OCI-M2 (cell line): ENCODE measurements around the gene LBR.

Experiments used
- DNase-seq: peaks from one replicate; lab custom pipeline; 2025; ENCODE audit not compliant: unreplicated experiment; lab: John Stamatoyannopoulos, UW

The LBR gene

DNA sequence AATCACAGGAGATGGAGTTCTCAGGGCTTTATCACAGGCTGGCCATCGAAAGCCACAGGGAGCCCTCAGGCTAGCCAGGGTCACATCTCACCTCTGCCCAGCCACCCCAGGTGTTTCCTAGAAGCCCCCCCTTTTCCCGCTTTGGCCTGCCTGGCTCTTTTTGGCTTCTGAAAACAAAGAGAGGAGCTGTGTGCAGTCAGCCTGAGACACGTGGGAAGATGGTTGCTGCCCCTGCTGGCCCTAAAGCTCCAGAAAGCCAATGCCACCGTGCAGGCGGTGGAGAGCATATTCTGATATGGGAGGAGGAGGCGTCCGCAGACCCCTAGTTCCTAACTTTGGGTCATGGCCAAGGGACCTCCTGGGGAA is 18.7 kb upstream of the LBR start:
- DNase-seq, result no peak

DNA sequence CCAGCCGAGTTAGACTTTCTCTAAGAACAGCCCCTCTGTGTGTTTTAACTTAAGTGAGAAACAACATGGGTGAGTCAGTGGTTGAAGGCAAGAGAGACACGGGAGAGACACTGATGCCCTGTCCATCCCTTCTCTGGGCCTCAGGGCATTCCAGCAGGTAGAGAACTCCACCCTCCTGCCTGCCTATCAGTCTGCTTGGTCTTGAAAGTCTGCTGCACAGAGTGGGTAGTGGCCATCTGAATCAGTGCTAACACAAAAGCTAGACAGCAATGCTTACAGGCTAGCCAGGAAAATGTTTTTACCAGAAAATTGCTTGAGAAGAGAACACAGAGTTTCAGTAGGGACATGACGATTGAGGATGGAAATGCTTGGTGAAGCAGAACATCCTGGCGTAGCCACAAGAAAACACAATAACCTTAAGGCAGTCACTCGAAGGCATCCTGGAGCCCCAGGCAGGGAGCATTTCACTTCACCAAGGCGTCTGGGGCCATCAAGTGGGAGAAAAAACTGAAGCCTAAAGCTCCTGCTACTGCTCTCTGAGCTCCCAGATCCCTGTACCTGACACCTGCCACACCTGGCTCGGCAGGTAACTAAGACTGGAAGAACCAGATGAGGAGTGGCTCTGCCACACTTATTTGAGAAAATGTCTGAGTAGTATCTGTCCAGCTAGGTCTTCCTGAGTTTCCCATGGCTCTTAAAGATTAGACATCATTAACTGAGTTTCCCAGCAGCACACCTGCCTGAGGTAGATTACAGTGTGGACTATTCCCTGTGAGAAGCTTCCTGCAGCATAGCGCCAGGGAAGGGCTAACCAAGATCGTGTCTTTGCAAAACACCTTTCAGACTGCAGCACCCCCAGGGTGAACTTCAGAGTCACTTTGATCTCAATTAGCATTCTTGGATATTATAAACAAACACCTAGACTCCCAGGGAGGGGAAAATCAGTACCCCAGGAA is 18.1 kb upstream of the LBR start:
- DNase-seq, result no peak

DNA sequence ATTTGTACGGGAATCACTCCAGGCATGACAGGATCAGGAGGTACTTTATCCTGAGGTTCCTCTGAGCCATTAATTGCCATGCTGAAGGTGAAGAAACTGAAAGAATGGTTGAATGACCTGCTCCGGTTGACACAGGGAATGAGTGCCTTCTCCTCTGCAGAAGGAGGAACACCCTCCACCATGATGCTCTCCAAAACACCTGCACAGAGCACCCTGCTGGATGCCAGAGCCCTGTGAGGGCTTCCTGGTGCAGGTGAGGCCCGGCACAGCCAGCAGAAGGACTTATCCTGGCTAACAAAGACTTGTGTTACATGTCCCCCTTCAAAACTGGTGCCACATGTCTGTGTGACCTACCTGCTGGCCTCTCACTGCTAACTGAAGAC is 14.3 kb upstream of the LBR start:
- no peak for DNase-seq

DNA sequence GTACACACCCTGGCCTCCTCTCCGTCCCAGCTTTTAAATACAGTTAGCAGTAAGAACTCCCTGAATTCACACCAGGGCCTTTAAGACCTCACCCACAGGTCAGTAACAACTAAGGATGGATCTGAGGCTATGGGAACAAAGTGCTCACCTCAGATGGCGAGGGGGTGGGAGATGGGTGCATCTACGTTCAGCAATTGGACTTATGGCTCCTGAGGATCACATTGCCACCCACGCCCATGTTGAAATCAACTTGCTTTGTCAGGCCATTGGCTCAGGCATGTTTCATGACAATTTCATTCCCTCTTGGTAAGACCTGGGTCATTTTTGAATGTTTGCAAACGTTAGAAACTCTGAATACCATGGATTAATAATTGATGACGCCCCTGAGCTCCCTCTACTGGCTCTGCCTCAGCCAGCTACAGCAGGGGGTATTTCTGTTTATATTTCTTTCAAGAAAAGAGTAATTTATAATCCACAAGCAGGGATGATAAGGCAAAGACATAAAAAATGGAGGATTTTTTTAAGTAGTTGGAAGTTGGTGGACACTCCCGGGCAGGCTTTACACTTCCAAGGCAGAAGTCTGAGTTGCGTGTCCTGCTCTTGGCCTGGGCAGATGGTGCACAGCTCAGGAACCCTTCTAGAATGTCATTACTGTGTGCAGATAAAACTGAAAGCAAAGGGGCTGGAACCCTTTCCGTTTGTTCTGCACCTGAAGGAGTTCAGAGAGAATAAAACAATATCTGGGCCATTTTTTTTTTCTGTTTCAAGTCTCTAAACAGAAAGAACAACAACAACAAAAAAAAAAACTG is 13.7 kb upstream of the LBR start:
- DNase-seq, result no peak

DNA sequence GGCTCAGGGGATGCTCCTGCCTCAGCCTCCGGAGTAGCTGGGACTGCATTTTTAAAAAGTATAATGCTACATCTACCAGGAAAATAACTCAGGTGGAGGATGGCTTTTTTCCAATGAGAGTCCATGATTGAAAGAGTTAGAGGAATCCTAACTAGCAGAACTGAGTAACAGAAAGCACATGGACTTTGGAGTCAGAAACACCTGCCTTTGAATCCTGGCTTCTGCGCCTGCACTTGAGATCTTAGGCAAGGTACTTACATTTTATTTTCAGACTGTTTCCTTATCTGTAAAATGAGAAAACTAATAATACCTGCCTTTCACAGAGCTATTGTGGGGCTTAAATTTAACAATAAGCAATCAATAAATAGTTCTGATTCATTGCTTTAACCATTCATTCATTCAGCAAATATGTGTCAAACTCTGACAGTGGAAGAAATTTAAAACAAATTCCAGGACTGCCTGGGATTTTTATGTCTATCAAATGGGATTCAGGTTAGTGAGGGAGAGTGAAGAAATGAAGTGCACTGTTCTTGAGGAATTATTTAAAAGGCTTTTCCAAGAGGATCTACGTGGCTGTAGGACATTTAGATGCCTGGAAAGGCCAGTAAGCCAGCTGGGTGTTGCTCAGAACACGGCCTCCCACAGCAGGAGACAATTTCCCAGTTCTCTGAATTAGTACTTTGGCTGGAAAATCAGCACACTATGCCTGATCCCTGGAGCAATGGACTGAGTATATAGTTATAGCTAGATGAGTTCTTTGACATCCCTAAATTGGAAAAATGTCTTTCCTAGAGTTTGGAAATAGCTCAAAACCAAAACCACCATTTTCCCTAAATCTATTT is 12.8 kb upstream of the LBR start:
- DNase-seq, result no peak

DNA sequence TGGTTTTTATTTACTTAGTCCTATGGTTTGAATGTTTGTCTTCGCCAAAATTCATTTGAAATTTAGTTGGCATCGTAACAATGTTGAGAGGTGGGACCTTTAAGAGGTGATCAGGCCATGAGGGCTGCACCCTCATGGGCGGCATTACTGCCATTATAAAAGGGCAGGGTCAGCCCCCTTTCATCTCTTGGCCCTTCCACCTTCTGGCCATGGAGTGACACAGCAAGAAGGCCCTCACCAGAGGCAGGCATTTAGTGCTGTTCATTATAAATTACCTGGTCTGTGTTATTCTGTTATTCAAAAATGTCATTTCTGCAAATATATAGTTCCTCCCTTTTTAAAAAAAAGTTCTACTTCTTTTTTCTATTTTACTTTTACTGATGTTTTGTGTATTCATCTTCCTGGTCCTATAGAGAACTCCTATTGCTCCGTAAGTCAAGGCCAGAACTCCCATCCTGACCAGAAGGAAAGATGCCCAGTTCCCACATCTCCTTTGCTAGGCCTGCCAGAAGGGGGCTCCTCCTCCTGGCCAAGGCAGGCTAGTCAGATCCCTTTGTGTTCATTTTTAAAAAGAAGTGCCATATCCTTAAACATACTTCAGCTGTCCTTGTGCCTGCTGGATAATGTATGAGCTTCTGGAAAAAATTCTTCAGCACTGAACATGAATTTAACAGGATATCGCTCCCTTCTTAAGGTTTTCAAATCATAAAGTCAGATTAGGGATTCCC is 10.0 kb upstream of the LBR start:
- DNase-seq, result no peak

DNA sequence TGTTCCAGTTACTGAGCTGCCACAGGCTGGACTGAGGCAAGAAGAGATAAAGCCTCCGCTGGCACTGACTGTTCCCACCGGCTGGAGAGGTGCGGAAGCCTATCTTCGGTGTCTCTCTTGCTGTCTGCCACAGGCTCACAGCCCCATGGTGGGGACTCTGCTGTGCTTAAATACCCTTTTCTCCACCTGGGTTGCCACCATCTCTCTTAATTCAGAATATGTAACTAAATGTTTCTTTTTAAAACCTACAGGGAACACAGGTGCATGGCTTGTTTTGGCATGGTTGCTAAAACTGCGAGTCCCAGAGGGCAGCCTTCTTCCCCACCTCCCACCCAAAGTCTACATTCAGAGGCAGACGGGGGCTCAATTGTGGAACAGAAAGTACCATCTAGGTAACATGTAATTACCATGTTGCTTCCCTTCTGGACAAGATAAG is 8.1 kb upstream of the LBR start:
- DNase-seq, result no peak

DNA sequence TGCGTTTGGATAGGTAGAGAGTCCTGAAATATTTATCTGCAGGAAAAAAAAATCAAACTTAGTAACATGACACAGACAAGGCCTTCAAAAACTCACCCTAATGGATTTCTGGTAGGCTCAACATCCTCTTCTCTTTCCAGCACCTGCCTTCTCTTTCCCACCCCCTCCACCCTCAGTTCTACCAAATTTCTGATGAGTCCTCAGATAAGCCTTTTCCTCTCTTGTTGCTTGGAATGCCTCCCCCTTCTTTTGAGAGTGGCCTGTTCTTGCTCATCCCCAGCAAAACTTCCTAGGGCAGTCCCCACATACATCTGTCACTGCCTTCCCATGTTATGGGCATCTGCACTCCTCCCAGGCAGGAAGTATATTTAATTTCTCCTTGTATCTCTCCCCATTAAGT is 7.6 kb upstream of the LBR start:
- DNase-seq, result no peak

DNA sequence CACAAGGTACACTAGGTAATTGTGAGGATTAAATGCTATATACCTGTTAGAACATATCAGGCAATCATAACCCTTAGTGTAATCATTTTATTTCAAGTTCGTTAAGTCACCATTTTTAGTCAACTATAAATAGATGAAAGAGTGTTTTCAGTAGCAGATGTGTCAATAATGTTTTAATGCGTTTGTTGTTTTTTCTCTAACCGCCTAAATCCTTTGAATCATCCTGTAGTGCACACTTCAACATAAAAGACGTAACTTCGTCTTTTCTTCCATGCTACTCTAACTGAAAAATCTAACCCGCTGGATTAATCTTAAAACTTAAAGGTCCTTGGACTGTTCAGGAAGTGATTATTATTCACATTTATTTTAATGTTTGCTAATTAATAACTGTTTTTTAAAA is 7.2 kb upstream of the LBR start:
- DNase-seq, result no peak

DNA sequence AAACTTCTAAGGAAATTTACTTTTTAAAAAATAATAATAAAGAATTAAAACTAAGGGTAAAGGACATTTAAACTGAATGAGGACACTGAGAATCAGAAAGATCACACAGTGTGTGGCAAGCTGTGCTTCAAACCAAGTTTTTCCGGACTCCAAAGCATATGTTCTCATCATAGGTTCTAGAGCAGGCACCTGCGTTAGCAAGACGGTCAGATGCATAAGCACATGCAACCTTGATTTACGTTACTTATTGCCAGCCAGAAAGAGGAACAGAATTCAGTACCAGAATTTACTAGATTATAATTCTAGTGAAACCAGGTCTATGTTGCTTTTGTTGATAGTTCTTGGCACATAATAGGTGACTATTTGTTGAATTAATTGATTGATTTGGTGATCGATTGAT is 6.2 kb upstream of the LBR start:
- no peak for DNase-seq

DNA sequence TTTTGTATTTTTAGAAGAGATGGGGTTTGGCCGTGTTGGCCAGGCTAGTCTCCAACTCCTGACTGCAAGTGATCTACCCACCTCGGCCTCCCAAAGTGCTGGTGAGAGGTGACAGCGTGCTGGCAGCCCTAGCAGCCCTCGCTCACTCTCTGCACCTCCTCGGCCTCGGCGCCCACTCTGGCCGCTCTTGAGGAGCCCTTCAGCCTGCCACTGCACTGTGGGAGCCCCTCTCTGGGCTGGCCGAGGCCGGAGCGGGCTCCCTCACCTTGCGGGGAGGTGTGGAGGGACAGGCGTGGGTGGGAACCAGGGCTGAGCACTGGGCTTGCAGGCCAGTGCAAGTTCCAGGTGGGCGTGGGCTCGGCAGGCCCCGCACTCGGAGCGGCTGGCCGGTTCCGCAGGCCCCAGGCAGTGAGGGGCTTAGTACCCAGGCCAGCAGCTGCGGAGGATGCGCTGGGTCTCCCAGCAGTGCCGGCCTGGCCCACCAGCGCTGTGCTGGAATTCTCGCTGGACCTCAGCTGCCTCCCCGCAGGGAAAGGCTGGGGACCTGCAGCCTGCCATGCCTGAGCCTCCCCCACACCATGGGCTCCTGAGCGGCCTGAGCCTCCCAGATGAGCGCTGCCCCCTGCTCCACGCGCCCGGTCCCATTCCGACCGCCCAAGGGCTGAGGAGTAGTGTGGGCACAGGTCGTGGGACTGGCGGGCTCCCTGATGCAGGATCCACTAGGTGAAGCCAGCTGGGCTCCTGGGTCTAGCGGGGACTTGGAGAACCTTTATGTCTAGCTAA is 3.4 kb upstream of the LBR start:
- no peak for DNase-seq

DNA sequence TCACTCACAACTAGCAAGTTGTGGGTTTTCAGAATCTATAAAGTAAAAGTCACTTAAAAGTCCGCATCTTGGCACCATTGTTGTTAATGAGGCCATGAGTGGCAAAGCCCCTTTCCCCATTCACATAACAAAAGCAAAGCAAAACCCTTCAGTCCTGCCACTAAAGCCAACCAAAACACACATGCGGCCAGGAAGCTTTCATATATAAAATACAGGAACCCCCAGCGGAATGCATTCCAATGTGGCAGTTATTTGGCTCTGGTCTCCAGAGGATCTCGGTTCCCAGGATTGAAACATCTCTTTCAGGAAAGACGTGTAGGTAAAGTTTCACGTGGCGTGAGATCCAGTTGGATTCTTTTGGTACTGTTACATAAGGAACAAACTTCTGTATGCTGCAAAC is 2.5 kb upstream of the LBR start:
- no peak for DNase-seq

DNA sequence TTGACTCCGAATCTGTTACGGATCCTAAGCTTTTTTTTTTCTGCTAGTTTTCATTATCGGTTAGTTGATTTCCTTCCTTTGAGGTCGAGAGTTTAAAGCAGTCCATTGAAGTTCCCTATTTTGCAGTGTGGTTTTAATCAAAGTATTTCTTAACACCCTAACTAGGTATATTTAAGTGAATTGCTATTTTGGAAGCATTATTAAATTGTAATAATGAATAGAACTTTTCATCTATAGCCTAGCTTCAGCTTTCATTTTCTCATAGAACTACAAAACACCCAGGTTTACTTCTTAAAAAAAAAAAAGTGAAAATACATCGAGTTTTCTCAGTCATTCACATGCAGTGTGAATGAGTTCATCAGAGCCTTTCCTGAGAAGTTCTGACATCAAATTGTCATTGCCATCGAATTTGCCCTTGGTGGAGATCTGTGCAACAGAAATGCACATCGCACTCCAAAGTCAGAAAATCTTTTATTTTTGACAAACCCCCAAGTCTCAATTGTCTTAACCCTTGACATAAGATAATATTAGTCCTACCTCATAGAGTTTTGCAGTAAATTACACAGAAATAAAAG is 1.1 kb upstream of the LBR start:
- no peak for DNase-seq

DNA sequence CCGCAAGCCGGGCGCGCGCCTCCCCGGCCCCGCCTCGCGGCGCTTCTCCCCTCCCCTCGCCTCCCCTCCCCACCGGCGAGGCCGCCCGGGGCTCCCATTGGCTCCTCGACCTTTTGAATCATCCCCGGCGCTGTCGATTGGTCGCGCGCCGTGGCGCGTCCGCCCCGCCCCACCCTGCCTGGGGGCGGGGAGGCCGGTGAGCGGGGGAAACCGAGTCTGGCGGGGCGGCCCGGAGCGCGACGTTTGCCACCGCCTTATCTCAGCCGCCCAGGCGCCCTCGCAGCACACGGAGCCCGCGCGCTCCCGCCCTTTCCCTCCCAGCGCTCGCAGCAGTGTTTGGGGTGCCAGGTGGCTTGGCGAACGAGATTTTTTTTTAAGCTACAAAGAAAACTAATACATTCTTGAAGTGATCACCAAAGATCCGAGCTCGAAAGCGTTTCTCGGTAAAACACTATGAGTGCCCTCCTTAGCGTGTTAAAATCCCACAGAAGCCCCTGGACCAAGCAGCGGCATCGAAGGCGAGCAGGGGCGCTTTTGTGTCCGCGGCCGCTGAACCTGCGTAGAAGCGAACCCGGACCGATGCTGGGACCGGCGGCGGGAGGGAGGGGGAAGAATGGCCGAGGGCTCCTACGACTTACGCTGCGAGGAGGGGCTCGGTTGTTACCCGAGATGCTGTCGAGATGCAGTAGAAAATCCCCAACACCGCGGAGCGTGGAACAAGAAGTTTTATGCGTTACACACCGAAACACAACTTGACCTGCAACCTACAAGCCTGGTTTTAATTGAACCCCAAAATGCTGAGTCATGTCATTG is 436 bp upstream of the LBR start:
- DNase-seq, result peak; percentile 19

DNA sequence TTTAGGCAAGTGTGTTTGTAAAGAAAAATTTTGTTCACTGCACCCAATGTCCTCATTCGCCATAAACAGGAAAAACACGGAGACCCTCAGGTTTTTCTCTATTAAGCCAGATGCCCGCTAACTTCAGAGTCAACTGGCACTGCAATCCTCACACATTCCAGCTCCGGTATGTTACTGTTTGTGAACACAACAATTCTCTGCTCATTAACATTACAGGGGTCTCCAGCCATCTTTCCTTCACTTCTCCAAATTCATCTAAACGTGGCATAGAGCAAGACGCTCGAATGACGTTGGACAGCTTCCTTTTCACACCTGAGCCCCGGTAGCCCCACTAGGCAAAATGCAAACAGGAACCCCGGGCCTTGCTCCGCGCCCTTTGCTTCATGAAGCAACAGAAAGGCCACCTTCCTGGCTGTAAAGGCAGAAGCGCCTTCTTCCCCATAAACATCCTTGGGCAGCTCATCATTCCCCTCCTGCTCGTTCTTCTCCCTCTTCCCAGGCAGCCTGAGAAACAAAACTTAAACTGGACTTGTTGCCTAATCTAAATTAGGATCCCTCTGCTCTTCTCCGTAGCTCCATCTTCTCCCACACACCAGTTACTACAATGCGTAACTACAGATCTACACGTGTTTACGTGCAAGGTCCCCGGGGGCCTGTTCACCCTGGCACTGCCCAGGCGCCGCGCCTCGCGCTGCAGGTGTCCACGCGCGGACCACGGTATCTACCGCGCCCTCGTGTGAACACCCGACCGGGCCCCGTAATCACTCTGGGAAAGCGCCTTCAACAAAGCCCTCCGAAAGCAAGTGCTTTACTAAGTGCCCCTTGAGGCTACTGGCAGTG is 1.2 kb downstream of the LBR start:
- DNase-seq, result peak; percentile 2

DNA sequence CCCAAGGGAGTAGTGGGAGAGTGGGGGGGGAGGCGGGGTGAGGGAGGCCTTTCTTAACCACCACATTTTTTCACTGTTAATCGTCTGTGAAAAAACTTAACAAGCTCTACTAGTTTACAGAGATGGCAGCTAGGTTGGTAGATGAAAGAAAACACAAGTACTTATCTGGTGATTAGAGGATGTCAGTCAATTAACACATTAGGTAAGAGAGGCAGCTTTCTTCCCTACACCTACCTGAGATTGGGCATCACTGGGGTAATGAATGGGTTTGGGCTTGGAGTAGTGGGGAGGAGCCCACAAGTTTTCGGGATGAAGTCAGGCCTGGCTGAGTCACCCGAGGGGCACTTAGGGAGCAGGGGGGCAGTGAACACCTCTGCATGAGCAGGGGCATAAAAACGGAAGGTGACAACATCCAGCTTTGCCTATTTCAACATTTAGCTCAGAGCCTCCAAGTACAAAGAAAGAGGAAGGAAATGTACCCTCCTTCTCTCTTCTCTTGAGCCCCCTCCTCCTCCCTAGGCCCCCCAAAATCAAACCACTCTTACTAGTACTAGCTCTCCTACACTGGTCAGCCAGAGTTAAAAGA is 2.5 kb downstream of the LBR start:
- no peak for DNase-seq

DNA sequence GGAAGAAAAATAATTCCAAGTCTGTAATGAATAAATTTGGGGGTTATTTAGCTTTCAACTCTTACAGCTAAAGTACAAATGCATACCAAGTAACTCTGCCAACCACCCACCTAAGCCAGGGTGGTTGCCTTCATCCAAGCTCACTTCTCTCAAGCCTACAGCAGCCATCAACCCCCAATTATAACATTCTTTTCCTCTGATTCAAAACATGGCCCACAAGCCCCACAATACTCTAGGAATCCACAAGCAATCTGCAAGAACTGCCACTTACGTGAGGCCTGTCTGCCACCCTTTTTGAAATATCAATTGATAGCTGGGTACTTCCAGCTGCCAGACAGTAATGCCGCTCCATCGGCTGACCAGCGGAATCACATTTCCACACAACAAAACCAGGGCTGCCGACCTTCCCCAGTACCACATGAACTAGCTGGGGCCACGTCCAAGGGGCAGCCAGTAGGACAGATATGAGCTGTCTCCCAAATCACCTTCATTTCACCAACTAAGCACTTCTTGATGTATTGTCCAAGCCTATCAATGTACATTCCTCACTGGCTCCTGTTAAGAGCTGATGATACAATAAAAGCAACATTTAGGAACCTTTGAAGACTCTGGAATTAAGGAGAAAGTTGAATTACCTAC is 3.2 kb downstream of the LBR start:
- no peak for DNase-seq
